ENCODE results near the gene HIC1. TPM values are rescaled to one million over a fixed set of nuclear protein-coding genes. Genes with fewer than 3 reads are reported as not detected.

HIC1 gene
- total and polyA plus RNA-seq, 9 of the 15 experiments (the other 6 are each of a cell fraction or from before 2014, with no cell fraction given) = 0.01 to 2.5 (median 0.18) TPM

- TF ChIP-seq RB1 (IDR thresholded peaks at IDR 0.05; ENCODE audit: low read depth) (0 out of 2 replicates have a peak, but pooled peaks have one; percentile 12), MBD2 (IDR thresholded peaks at IDR 0.05; ENCODE audit: borderline replicate concordance, low read depth) (peak; percentile 47; the same call in 1 of the 2 replicates)
These were observed 5.3 kb upstream of the HIC1 start (continued) for GRCh38 chr17:2049333-2050299.

GRCh38 chr17:2050300-2051060, 4.4 kb upstream of the HIC1 start:
- Histone ChIP-seq H3K4me2 (ENCODE audit: insufficient read depth, low read length) (peak overlapping the region; percentile 65), H3K4me3 (peak overlapping the region; percentile 42), H4K20me1 (replicated peaks; ENCODE audit: control insufficient read depth, insufficient read depth, low read length) (no peaks in the 10 kb centered on the region), H3K36me3 (ENCODE audit: control insufficient read depth, insufficient read depth, low read length) (no peaks in the 10 kb centered on the region), H3K27me3 (ENCODE audit: control insufficient read depth in 2 of 2, insufficient read depth in 2 of 2, low read length in 2 of 2) (no peaks in the 10 kb centered on the region), H3K4me1 (replicated peaks in 1 of 2; ENCODE audit: control insufficient read depth in 2 of 2, insufficient read depth in 2 of 2, low read length in 2 of 2) (peaks cover 8 to 44% of the 10 kb centered on the region in 2 experiments; a peak in 4 of 5 replicates), H2AFZ (ENCODE audit: low read depth, low read length) (peak overlapping the region; percentile 59; the same call in 1 of the 2 replicates), H3K27ac (ENCODE audit: extremely low read depth, low read depth, low read length) (peak overlapping the region; percentile 70; the same call in 1 of the 3 replicates), H3K79me2 (ENCODE audit: control insufficient read depth, insufficient read depth, low read length) (no peaks in the 10 kb centered on the region), H3K9me1 (ENCODE audit: control insufficient read depth, insufficient read depth, low read length) (no peaks in the 10 kb centered on the region), H3K9ac (ENCODE audit: insufficient read depth in 1 of 2, low read depth in 2 of 2, low read length in 2 of 2) (peak overlapping the region in 1 of 2 experiments; percentile 84; a peak in 3 of 4 replicates), H3K9me3 (replicated peaks; ENCODE audit: control insufficient read depth, insufficient read depth, low read depth, low read length) (no peaks in the 10 kb centered on the region)
- peak; percentile 63 for ATAC-seq
- intact Hi-C loops (cut with micrococcal nuclease) = loop anchor here (5.0 to 10.0 kb wide), 2 partner anchors 124 to 302 kb away; no protein-coding TSS in a partner anchor
- DNase-seq (ENCODE audit: extremely low read depth in 1 of 4, low spot score in 3 of 4) = peak; percentile 83 to 85 (median 84)
- in situ Hi-C loops (cut with MboI) = no loop called here
- no TSS peak for BruUV-seq (replicated peaks)
- POLR2A ChIA-PET = interaction anchor here (1.2 kb wide), 1 partner anchor 14 kb away, joined by 3 read pairs; no protein-coding TSS in a partner anchor
- CTCF ChIA-PET (ENCODE audit: low intra/inter-chr PET ratio) = no interaction called here
- no peak for FAIRE-seq
- WGBS (ENCODE audit: insufficient coverage, low coverage, missing lambda C conversion rate) = no CpG with 5 or more reads among the region's 88 CpGs
- no peak for TF ChIP-seq NFIX (CRISPR knock-in tag; IDR thresholded peaks at IDR 0.05; ENCODE audit: low read depth)
- TF ChIP-seq ZNF395 (CRISPR knock-in tag; IDR thresholded peaks at IDR 0.05) = peak; percentile 48; the same call in 1 of the 2 replicates
- TF ChIP-seq ATF7 (IDR thresholded peaks at IDR 0.05) = peak; percentile 17; the same call in 1 of the 2 replicates
- TF ChIP-seq NFE2 (IDR thresholded peaks at IDR 0.05; ENCODE audit: low read depth) = 0 out of 2 replicates have a peak, but pooled peaks have one; percentile 9

Data from K562 (cell line).